HepG2 (cell line): Measurements from ENCODE around the gene LRRC15. TPM values are rescaled to one million over a fixed set of nuclear protein-coding genes. Genes with fewer than 3 reads are reported as not detected.

Experiments
- CHD4 ChIP-seq: fragments of 200-600 bp; sonication (generic); IDR thresholded peaks from 2 replicates; pipeline ENCODE4 v1.7.0; 2017; ENCODE audit warnings: mild to moderate bottlenecking, low read length, borderline replicate concordance
- FOSL1 ChIP-seq: sonication (generic); formaldehyde crosslinking; IDR thresholded peaks from 2 replicates; pipeline ENCODE4 v1.9.0; 2021; ENCODE audit warnings: missing genetic modification reagents, borderline replicate concordance
- GATAD2A ChIP-seq: IDR thresholded peaks from 2 replicates; pipeline ENCODE4 v1.6.1; 2016
- KDM4B ChIP-seq: sonication (generic); formaldehyde crosslinking; IDR thresholded peaks from 2 replicates; pipeline ENCODE4 v1.4.0; 2020; ENCODE audit warnings: missing genetic modification reagents
- KLF12 ChIP-seq: sonication (generic); formaldehyde crosslinking; IDR thresholded peaks from 2 replicates; pipeline ENCODE4 v1.4.0; 2020; ENCODE audit warnings: missing genetic modification reagents, borderline replicate concordance
- MIXL1 ChIP-seq: IDR thresholded peaks from 2 replicates; pipeline ENCODE4 v1.6.1; 2016
- NCOR1 ChIP-seq: fragments of 200-600 bp; sonication (generic); IDR thresholded peaks from 2 replicates; pipeline ENCODE4 v1.7.0; 2017; ENCODE audit warnings: antibody characterized with exemption, low read length, borderline replicate concordance
- NFIC ChIP-seq: IDR thresholded peaks from 2 replicates; pipeline ENCODE4 v1.6.1; 2012; ENCODE audit warnings: mild to moderate bottlenecking, low read length, inconsistent platforms
- NR2F6 ChIP-seq, 2 experiments: IDR thresholded peaks; 2 replicates each; pipeline ENCODE4 v1.6.1; 2016; ENCODE audit warnings: antibody characterized with exemption in 1 of 2, mild to moderate bottlenecking in 1 of 2
- NR3C1 ChIP-seq: sonication (generic); formaldehyde crosslinking; IDR thresholded peaks from 2 replicates; pipeline ENCODE4 v1.4.0; 2020; ENCODE audit warnings: missing genetic modification reagents
- PITX1 ChIP-seq: sonication (generic); formaldehyde crosslinking; IDR thresholded peaks from 2 replicates; pipeline ENCODE4 v1.5.1; 2020; ENCODE audit warnings: mild to moderate bottlenecking, missing genetic modification reagents
- POLR2AphosphoS5 ChIP-seq: IDR thresholded peaks from 2 replicates; pipeline ENCODE4 v1.6.1; 2012; ENCODE audit warnings: low read depth, low read length
- RERE ChIP-seq: IDR thresholded peaks from 2 replicates; pipeline ENCODE4 v1.6.1; 2016; ENCODE audit warnings: low read depth, missing genetic modification reagents, missing compliant biosample characterization
- SOX13 ChIP-seq, 3 experiments: fragments of 450-650 bp in 1 of 3; sonication (generic) in 1 of 3; formaldehyde crosslinking in 1 of 3; IDR thresholded peaks in 2 of 3; conservative IDR thresholded peaks in 1 of 3; 2 replicates each; pipeline versions ENCODE4 v1.5.0 to v1.6.1; 2016 to 2020; ENCODE audit warnings: antibody characterized with exemption in 1 of 3, mild to moderate bottlenecking in 1 of 3, missing compliant biosample characterization in 1 of 3, missing genetic modification reagents in 1 of 3, moderate library complexity in 1 of 3
- TFDP1 ChIP-seq: IDR thresholded peaks from 2 replicates; pipeline ENCODE4 v1.6.1; 2016; ENCODE audit warnings: missing compliant biosample characterization, missing genetic modification reagents, borderline replicate concordance
- TRIM22 ChIP-seq: fragments of 450-650 bp; IDR thresholded peaks from 2 replicates; pipeline ENCODE4 v1.6.1; 2017
- ZBTB20 ChIP-seq: sonication (generic); formaldehyde crosslinking; IDR thresholded peaks from 2 replicates; pipeline ENCODE4 v1.8.1; 2023; ENCODE audit warnings: missing genetic modification reagents, low read depth, mild to moderate bottlenecking, borderline replicate concordance
- ZBTB43 ChIP-seq: sonication (generic); formaldehyde crosslinking; conservative IDR thresholded peaks from 2 replicates; pipeline ENCODE4 v1.4.0; 2020; ENCODE audit warnings: missing genetic modification reagents
- ZBTB7B ChIP-seq: sonication (generic); formaldehyde crosslinking; IDR thresholded peaks from 2 replicates; pipeline ENCODE4 v1.4.0; 2020; ENCODE audit warnings: missing genetic modification reagents
- ZFX ChIP-seq: sonication (generic); formaldehyde crosslinking; IDR thresholded peaks from 2 replicates; pipeline ENCODE4 v1.4.0; 2020; ENCODE audit warnings: mild to moderate bottlenecking, low read depth, missing genetic modification reagents, moderate library complexity
- ZNF138 ChIP-seq: sonication (generic); formaldehyde crosslinking; IDR thresholded peaks from 2 replicates; pipeline ENCODE4 v1.5.0; 2020; ENCODE audit warnings: mild to moderate bottlenecking, low read depth, missing genetic modification reagents
- ZNF317 ChIP-seq: sonication (generic); formaldehyde crosslinking; IDR thresholded peaks from 2 replicates; pipeline ENCODE4 v1.5.0; 2020; ENCODE audit warnings: mild to moderate bottlenecking, missing genetic modification reagents
- ZNF333 ChIP-seq: sonication (generic); formaldehyde crosslinking; IDR thresholded peaks from 2 replicates; pipeline ENCODE4 v1.4.0; 2020; ENCODE audit warnings: mild to moderate bottlenecking, missing genetic modification reagents, borderline replicate concordance
- polyA plus RNA-seq, 8 experiments: library from polyadenylated mRNA; depleted of rRNA in 3 of 8; stranded (reverse) in 7 of 8; unstranded in 1 of 8; fragments of >200 nt; fragmentation: Illumina TruSeq in 4 of 8; extraction: Trizol in 4 of 8; gene quantifications; 2 replicates each; pipeline versions ENCODE4 v1.2.1 to v1.2.3, GENCODE V29; 2011 to 2016; ENCODE audit warnings: low read depth in 4 of 8, missing spikeins in 1 of 8, mixed read lengths in 1 of 8; ENCODE audit not compliant: insufficient read depth in 1 of 8
- total RNA-seq, 5 experiments: library from RNA; depleted of rRNA; stranded (reverse); fragments of >200 nt; fragmentation: Illumina TruSeq; extraction: Trizol; gene quantifications; 2 replicates each; pipeline ENCODE4 v1.2.3, GENCODE V29; 2016; ENCODE audit warnings: low read depth in 1 of 5

Gene LRRC15
- total and polyA plus RNA-seq, 2 of the 13 experiments (the other 11 are each of a cell fraction or from before 2014, with no cell fraction given): not detected

- TF ChIP-seq MIXL1 (CRISPR knock-in tag) (0 out of 2 replicates have a peak, but pooled peaks have one; percentile 11), FOSL1 (CRISPR knock-in tag) (no peak), KLF12 (no peak), ZNF333 (CRISPR knock-in tag) (no peak), GATAD2A (CRISPR knock-in tag) (peak; percentile 58), CHD4 (no peak), ZBTB43 (CRISPR knock-in tag) (peak; percentile 0; the same call in 1 of the 2 replicates), SOX13 (IDR thresholded peaks at IDR 0.05) (no peak), SOX13 (CRISPR knock-in tag; conservative IDR thresholded peaks at IDR 0.05 in 1 of 2, IDR thresholded peaks at IDR 0.05 in 1 of 2) (no peak), RERE (CRISPR knock-in tag) (no peak), ZFX (CRISPR knock-in tag) (peak; percentile 14; the same call in 1 of the 2 replicates), ZNF138 (CRISPR knock-in tag) (no peak), NCOR1 (peak; percentile 42; the same call in 1 of the 2 replicates), KDM4B (CRISPR knock-in tag) (no peak), POLR2AphosphoS5 (peak; percentile 23; the same call in 1 of the 2 replicates), TRIM22 (no peak), NR3C1 (CRISPR knock-in tag) (no peak), ZNF317 (CRISPR knock-in tag) (no peak), ZBTB7B (CRISPR knock-in tag) (no peak), NFIC (0 out of 2 replicates have a peak, but pooled peaks have one; percentile 79), NR2F6 (IDR thresholded peaks at IDR 0.05) (peak; percentile 89), NR2F6 (CRISPR knock-in tag; IDR thresholded peaks at IDR 0.05) (peak; percentile 79), PITX1 (CRISPR knock-in tag) (no peak), TFDP1 (no peak), ZBTB20 (CRISPR knock-in tag) (no peak)
Measured at GRCh38 chr3:194332858-194333211, 36.7 kb downstream of the LRRC15 start (continued).
